ENCODE data around the gene GNAZ. TPM values are rescaled to one million over a fixed set of nuclear protein-coding genes. Genes with fewer than 3 reads are reported as not detected.
"Not testable (repeated sequence)": the region's sequence is repeated elsewhere in the genome, so short reads cannot be mapped to it uniquely, and the experiment has no call there.

The GNAZ gene
- polyA plus RNA-seq, 6 donors from 2014 or later, result 0.39 to 4.7 (median 2.3) TPM; not detected in 1

DNA sequence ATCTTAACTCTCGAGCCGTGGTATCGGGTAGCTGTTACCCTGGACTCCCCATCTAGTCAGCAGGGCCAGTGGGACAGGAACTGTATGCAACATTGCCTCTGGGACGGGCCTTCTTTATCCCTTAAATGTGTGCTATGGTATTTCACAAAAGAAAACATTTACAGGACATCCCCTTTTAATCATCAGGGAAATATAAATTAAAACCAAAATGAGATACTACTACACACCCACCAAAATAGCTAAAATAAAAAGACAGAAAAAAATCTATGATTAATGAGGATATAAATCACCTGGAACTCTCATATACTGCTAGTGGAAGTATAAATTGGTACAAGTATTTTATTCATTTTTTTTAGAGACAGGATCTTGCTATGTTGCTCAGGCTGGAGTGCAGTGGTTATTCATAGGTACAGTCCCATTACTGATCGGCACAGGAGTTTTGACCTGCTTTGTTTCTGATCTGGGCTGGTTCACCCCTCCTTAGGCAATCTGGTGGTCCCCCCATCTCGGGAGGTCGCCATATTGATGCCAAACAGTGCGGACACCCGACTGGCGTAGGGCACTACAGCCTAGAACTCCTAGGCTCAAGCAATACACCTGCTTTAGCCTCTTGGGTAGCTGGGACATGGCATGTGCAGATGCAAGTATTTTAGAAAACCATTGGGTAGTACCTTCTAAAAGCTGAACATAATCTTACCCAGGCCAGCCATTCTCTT is 62.2 kb downstream of the GNAZ start:
- DNase-seq, result no peak
- no peak for ATAC-seq (ENCODE audit: low read depth in 2 of 2)
- peaks cover 7 to 24% (median 8%) of the 10 kb centered on the region in 3 donors for H3K4me1 Mint-ChIP-seq
- H3K36me3 Mint-ChIP-seq, result no peaks in the 10 kb centered on the region
- H3K9me3 Mint-ChIP-seq, result no peaks in the 10 kb centered on the region
- no peak overlapping the region for H3K27ac Mint-ChIP-seq
- peaks cover 0 to 4% (median 0%) of the 10 kb centered on the region in 3 donors for H3K27me3 Mint-ChIP-seq
- no peak overlapping the region for H3K4me3 Mint-ChIP-seq

DNA sequence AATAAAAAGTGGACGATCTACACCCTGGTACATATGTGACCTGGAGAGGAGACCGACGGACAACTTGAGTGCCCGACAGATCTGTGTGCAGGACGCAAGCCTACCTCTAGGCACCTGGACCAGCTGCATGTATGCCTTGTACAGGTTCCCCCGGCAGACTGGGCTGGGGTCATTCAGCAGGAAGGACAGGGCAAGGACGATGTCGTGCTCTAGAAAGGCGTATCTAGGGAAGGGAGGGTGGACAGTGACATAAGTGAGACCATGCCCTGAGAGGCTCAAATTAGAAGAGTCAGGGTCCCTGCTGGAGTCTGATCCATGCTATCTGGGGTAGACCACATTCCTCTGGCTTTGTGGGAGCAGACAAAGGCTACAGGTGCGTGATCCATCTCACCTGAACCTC is 63.6 kb downstream of the GNAZ start:
- no peaks in the 10 kb centered on the region for H3K36me3 Mint-ChIP-seq
- H3K27ac Mint-ChIP-seq, result peak overlapping the region in 2 of 6 donors; percentile 56 to 79
- H3K4me3 Mint-ChIP-seq, result no peak overlapping the region

GRCh38 chr22:23136991-23137390 is 66.7 kb downstream of the GNAZ start:
- not testable (repeated sequence) for ATAC-seq (ENCODE audit: low read depth in 2 of 2); H3K36me3 Mint-ChIP-seq; H3K27me3 Mint-ChIP-seq; H3K9me3 Mint-ChIP-seq; DNase-seq
- Mint-ChIP-seq H3K4me3 (peak overlapping the region in 4 of 8 donors; percentile 12 to 83 (median 39)), H3K27ac (peak overlapping the region; percentile 79 to 99 (median 98)), H3K4me1 (peaks cover 20 to 57% (median 33%) of the 10 kb centered on the region in 3 donors)

More for the DNA sequence above, 63.6 kb downstream of the GNAZ start:
- ATAC-seq (ENCODE audit: low read depth in 2 of 2) (no peak), DNase-seq (no peak)
- H3K4me1 Mint-ChIP-seq, result peaks cover 13 to 33% (median 21%) of the 10 kb centered on the region in 3 donors
- H3K27me3 Mint-ChIP-seq, result no peaks in the 10 kb centered on the region
- no peaks in the 10 kb centered on the region for H3K9me3 Mint-ChIP-seq

DNA sequence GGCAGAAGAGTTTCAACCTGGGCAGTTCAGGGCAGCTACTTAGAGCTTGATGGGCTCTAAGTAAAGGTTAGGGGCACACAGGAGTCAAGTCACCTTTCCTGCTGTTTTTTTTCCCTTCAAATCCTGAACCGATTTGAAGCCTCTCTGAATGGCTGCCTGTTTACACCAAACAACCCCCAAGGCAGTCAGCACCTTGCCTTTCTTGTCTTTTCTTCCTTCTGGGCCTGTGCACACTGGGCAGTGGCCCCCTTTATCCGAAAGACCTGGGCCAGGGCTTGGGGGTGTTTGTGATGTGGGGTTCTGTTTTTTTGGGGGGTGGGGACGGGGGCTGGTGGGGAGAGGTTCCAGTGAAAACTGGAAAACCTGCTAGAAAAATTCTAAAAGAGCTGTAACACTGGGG is 67.1 kb downstream of the GNAZ start:
- ATAC-seq (ENCODE audit: low read depth in 2 of 2) (no peak), DNase-seq (no peak)
- H3K27ac Mint-ChIP-seq, result peak overlapping the region; percentile 94 to 99 (median 98)
- peaks cover 0 to 3% (median 0%) of the 10 kb centered on the region in 3 donors for H3K27me3 Mint-ChIP-seq
- no peaks in the 10 kb centered on the region for H3K36me3 Mint-ChIP-seq
- peaks cover 25 to 62% (median 38%) of the 10 kb centered on the region in 3 donors for H3K4me1 Mint-ChIP-seq
- H3K4me3 Mint-ChIP-seq, result peak overlapping the region; percentile 5 to 90 (median 79)
- H3K9me3 Mint-ChIP-seq, result no peaks in the 10 kb centered on the region

- DNase-seq (peak; percentile 87), ATAC-seq (ENCODE audit: low read depth in 2 of 2) (peak; percentile 63 to 64)
- Mint-ChIP-seq H3K36me3 (no peaks in the 10 kb centered on the region), H3K27ac (peak overlapping the region; percentile 94 to 99 (median 98)), H3K4me1 (peaks cover 30 to 67% (median 43%) of the 10 kb centered on the region in 3 donors), H3K27me3 (peaks cover 0 to 3% (median 0%) of the 10 kb centered on the region in 3 donors), H3K4me3 (peak overlapping the region; percentile 64 to 90 (median 81)), H3K9me3 (no peaks in the 10 kb centered on the region)
These were observed 67.7 kb downstream of the GNAZ start for GRCh38 chr22:23137905-23138561.

GRCh38 chr22:23138584-23139435 is 68.5 kb downstream of the GNAZ start:
- no peak for DNase-seq
- Mint-ChIP-seq H3K27me3 (peaks cover 0 to 3% (median 0%) of the 10 kb centered on the region in 3 donors), H3K27ac (peak overlapping the region; percentile 94 to 99 (median 98)), H3K4me1 (peaks cover 34 to 71% (median 48%) of the 10 kb centered on the region in 3 donors), H3K9me3 (no peaks in the 10 kb centered on the region), H3K36me3 (no peaks in the 10 kb centered on the region), H3K4me3 (peak overlapping the region; percentile 64 to 90 (median 81))
- no peak for ATAC-seq (ENCODE audit: low read depth in 2 of 2)

DNA sequence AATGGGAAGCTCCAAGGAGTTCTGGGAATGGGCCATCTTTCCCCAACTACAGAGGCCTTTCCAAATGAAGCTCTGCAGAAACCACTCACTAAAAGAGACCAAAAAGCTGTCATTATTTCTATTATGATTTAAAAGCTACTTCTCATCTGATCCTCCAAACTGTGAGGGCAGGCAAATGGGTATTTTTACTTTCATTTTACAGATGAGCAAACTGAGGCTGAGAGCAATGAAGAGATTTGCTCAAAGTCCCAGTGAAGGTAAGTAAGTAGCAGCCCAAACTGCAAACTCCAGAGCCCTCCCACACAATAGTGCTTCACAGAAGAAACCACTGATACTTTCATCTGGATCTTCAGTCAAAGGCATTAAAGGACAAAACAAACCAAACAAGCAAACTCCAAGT is 70.1 kb downstream of the GNAZ start:
- Mint-ChIP-seq H3K9me3 (no peaks in the 10 kb centered on the region), H3K27me3 (peaks cover 0 to 3% (median 0%) of the 10 kb centered on the region in 3 donors), H3K4me1 (peaks cover 39 to 83% (median 61%) of the 10 kb centered on the region in 3 donors), H3K27ac (peak overlapping the region in 5 of 6 donors; percentile 9 to 97 (median 44)), H3K36me3 (no peaks in the 10 kb centered on the region), H3K4me3 (peak overlapping the region in 3 of 8 donors; percentile 18 to 79 (median 40))
- DNase-seq (no peak), ATAC-seq (ENCODE audit: low read depth in 2 of 2) (no peak)

- peak overlapping the region; percentile 94 to 99 (median 99) for H3K27ac Mint-ChIP-seq
- no peaks in the 10 kb centered on the region for H3K9me3 Mint-ChIP-seq
- H3K4me3 Mint-ChIP-seq, result peak overlapping the region; percentile 59 to 91 (median 82)
- no peak for ATAC-seq (ENCODE audit: low read depth in 2 of 2)
- H3K36me3 Mint-ChIP-seq, result no peaks in the 10 kb centered on the region
- peaks cover 35 to 79% (median 56%) of the 10 kb centered on the region in 3 donors for H3K4me1 Mint-ChIP-seq
- no peak for DNase-seq
- H3K27me3 Mint-ChIP-seq, result peaks cover 0 to 3% (median 0%) of the 10 kb centered on the region in 3 donors
These were observed 72.3 kb downstream of the GNAZ start for GRCh38 chr22:23142546-23143105.

DNA sequence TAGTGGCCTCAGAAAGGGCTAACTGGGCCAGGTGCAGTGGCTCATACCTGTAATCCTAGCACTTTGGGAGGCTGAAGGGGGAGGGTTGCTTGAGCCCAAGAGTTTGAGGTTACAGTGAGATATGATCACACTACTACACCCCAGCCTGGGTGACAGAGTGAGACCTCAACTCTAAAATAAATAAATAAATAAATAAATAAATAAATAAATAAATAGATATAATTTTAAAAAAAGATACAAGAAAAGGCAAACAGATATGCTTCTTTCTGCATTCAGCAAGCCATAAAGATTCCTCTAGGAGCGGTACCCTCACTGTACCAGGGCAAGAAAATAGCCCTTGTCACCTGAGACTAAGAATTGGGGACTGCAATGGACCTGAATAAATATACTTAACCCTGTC is 72.8 kb downstream of the GNAZ start:
- Mint-ChIP-seq H3K27me3 (peaks cover 0 to 3% (median 0%) of the 10 kb centered on the region in 3 donors), H3K9me3 (no peaks in the 10 kb centered on the region), H3K36me3 (no peaks in the 10 kb centered on the region), H3K27ac (peak overlapping the region in 5 of 6 donors; percentile 94 to 99 (median 99)), H3K4me1 (peaks cover 32 to 75% (median 51%) of the 10 kb centered on the region in 3 donors), H3K4me3 (peak overlapping the region in 5 of 8 donors; percentile 61 to 91 (median 79))
- DNase-seq, result no peak
- no peak for ATAC-seq (ENCODE audit: low read depth in 2 of 2)

DNA sequence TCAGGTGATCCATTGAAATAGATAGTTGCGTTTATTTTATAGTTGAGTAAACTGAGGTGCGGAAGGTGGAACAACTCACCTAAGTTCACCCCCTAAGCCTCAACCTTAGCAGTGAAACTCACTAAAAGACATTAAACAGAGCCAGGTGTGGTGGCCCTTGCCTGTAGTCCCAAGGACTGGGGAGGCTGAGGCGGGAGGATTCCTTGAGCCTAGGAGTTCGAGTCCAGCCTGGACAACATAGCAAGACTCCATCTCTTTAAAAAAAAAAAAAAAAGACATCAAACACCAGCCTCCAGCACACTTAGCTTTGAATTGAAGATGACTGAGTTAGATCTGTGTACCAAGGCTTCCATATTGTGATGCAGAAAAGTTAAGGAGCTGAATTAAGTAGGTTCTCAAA is 74.1 kb downstream of the GNAZ start:
- ATAC-seq (ENCODE audit: low read depth in 2 of 2) (no peak), DNase-seq (no peak)
- H3K27ac Mint-ChIP-seq, result peak overlapping the region; percentile 34 to 98 (median 96)
- peak overlapping the region; percentile 10 to 89 (median 72) for H3K4me3 Mint-ChIP-seq
- H3K9me3 Mint-ChIP-seq, result no peaks in the 10 kb centered on the region
- peaks cover 25 to 63% (median 40%) of the 10 kb centered on the region in 3 donors for H3K4me1 Mint-ChIP-seq
- H3K36me3 Mint-ChIP-seq, result no peaks in the 10 kb centered on the region
- H3K27me3 Mint-ChIP-seq, result peaks cover 0 to 3% (median 0%) of the 10 kb centered on the region in 3 donors

DNA sequence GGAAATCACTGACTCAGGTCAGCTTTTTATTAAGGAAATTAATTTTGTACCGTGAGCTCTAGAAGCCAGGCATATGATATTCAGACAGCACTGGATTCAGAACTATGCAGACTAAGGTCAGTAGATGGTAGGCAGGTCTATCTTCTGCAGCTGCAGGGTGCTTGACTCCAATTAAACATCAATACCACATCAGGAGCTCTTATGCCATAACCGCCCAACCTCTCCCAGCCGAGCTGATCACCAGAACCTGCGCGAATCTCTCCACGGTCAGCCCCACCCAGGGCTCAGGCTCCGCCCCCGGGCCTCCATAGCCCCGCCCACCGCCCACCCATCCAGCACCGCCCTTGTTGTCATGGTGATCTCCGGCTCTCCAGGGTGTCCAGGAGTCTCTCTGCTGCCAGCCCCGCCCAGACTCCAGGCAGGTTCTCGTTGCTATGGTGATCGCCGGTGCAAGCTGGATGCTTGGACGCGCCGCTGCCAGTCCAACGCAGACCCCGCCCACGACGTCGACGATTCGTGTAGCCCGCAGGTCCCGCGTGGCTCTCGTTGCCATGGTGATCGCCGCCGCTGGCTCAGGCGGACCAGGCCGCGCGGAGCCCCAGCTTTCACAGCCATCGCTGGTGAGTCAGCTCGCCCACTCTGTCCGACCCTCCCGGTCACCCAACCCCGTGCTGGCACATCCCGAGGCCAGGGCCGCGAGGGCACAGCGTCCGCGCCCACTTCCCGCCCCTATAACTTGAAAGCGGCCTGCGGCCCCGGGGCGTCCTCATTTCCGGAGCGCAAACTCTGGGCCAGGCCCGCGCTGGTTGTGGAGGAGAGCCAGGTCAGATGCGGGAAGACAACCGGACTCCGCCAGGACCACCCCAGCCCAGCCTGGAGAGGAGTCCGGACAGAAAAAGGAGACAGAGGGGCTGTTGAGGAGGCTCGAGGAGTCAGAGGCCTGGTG is 74.9 kb downstream of the GNAZ start, which contains the start of gene RAB36:
Gene RAB36 (plus strand): TSS at position 546 of the 946 bp plus-strand sequence. CDS start 1,140 bp downstream, outside the sequence.
- peak within 1 kb of the TSS; percentile 56 to 89 (median 82) for H3K4me3 Mint-ChIP-seq
- peaks cover 0 to 3% (median 0%) of the 10 kb centered on the region in 3 donors for H3K27me3 Mint-ChIP-seq
- H3K27ac Mint-ChIP-seq, result peak within 1 kb of the TSS; percentile 91 to 98 (median 96)
- peaks cover 30 to 63% (median 40%) of the 10 kb centered on the region in 3 donors for H3K4me1 Mint-ChIP-seq
- peak; percentile 91 for DNase-seq
- no peaks in the 10 kb centered on the region for H3K36me3 Mint-ChIP-seq
- ATAC-seq (ENCODE audit: low read depth in 2 of 2), result peak; percentile 54 to 57
- no peaks in the 10 kb centered on the region for H3K9me3 Mint-ChIP-seq

All from naive B cell (primary cell).